Neural cell (in vitro differentiated cells): ENCODE measurements around the gene NDUFV2. TPM values are rescaled to one million over a fixed set of nuclear protein-coding genes. Genes with fewer than 3 reads are reported as not detected.

Experiments used
- H2AFZ ChIP-seq: fragments of 200-600, 300-800 bp; sonication (generic), shearing (Covaris generic); 2 replicates; pipeline ENCODE4 v1.6.0; 2014; ENCODE audit warnings: low read depth, mild to moderate bottlenecking, antibody characterized with exemption, low read length, moderate library complexity
- H3F3A ChIP-seq: fragments of 200-600 bp; shearing (Covaris generic); 2 replicates; pipeline ENCODE4 v1.6.1; 2016; ENCODE audit warnings: mild to moderate bottlenecking, moderate library complexity, mixed read lengths, antibody characterized with exemption, low read length; ENCODE audit not compliant: insufficient read depth, poor library complexity, severe bottlenecking
- H3K27ac ChIP-seq: fragments of 200-600, 300-800 bp; sonication (generic), shearing (Covaris generic); 2 replicates; pipeline ENCODE4 v1.5.1; 2014; ENCODE audit warnings: mild to moderate bottlenecking, low read length, moderate library complexity
- H3K27me3 ChIP-seq: fragments of 300-800, 200-600 bp; sonication (generic), shearing (Covaris generic); 2 replicates; pipeline ENCODE4 v1.6.0; 2014; ENCODE audit warnings: mild to moderate bottlenecking, low read depth, low read length, moderate library complexity; ENCODE audit not compliant: insufficient read depth
- H3K36me3 ChIP-seq: fragments of 300-800, 200-600 bp; sonication (generic), shearing (Covaris generic); 2 replicates; pipeline ENCODE4 v1.5.1; 2014; ENCODE audit warnings: mild to moderate bottlenecking, antibody characterized with exemption, low read length, moderate library complexity; ENCODE audit not compliant: insufficient read depth
- H3K4me2 ChIP-seq: fragments of 300-800, 200-600 bp; sonication (generic), shearing (Covaris generic); 2 replicates; pipeline ENCODE4 v1.6.0; 2014; ENCODE audit warnings: mild to moderate bottlenecking, low read length
- H3K4me3 ChIP-seq: fragments of 300-800, 200-600 bp; sonication (generic), shearing (Covaris generic); 2 replicates; pipeline ENCODE4 v1.5.1; 2014; ENCODE audit warnings: mild to moderate bottlenecking, low read length, moderate library complexity
- H3K79me2 ChIP-seq: fragments of 200-600 bp; shearing (Covaris generic); replicated peaks from 2 replicates; pipeline ENCODE4 v1.6.0; 2014; ENCODE audit warnings: mild to moderate bottlenecking, low read length, moderate library complexity; ENCODE audit not compliant: insufficient read depth
- H3K9ac ChIP-seq: fragments of 300-800, 200-600 bp; sonication (generic), shearing (Covaris generic); 2 replicates; pipeline ENCODE4 v1.6.1; 2016; ENCODE audit warnings: mild to moderate bottlenecking, low read length, mixed read lengths
- H3K9me2 ChIP-seq: fragments of 200-600 bp; shearing (Covaris generic); 2 replicates; pipeline ENCODE4 v1.6.1; 2016; ENCODE audit warnings: mild to moderate bottlenecking, low read length, mixed read lengths; ENCODE audit not compliant: insufficient read depth
- H3K9me3 ChIP-seq: fragments of 200-600, 300-800 bp; sonication (generic), shearing (Covaris generic); 2 replicates; pipeline ENCODE4 v1.6.1; 2016; ENCODE audit warnings: mild to moderate bottlenecking, mixed run types, low read length, moderate library complexity, mixed read lengths
- H4K20me1 ChIP-seq: fragments of 200-600 bp; shearing (Covaris generic); 2 replicates; pipeline ENCODE4 v1.6.1; 2016; ENCODE audit warnings: mild to moderate bottlenecking, mixed run types; ENCODE audit not compliant: insufficient read depth
- EP300 ChIP-seq: fragments of 450-650 bp; conservative IDR thresholded peaks from 2 replicates; pipeline ENCODE4 v1.6.1; 2014; ENCODE audit warnings: antibody characterized with exemption, mild to moderate bottlenecking, moderate library complexity; ENCODE audit not compliant: poor library complexity, severe bottlenecking
- EZH2 ChIP-seq: fragments of 200-600, 300-800 bp; shearing (Covaris generic), sonication (generic); IDR thresholded peaks from 2 replicates; pipeline ENCODE4 v1.6.1; 2014; ENCODE audit warnings: antibody characterized with exemption, low read length, borderline replicate concordance, mild to moderate bottlenecking; ENCODE audit not compliant: insufficient read depth, poor library complexity, severe bottlenecking
- MXI1 ChIP-seq: fragments of 450-650 bp; conservative IDR thresholded peaks from 2 replicates; pipeline ENCODE4 v1.6.1; 2014; ENCODE audit warnings: antibody characterized with exemption, mild to moderate bottlenecking; ENCODE audit not compliant: poor library complexity, severe bottlenecking
- POLR2AphosphoS5 ChIP-seq: IDR thresholded peaks from 2 replicates; pipeline ENCODE4 v1.6.1; 2012
- RAD21 ChIP-seq: fragments of 450-650 bp; conservative IDR thresholded peaks from 2 replicates; pipeline ENCODE4 v1.6.1; 2014; ENCODE audit warnings: antibody characterized with exemption, mild to moderate bottlenecking, moderate library complexity
- SMC3 ChIP-seq: fragments of 450-650 bp; conservative IDR thresholded peaks from 2 replicates; pipeline ENCODE4 v1.6.1; 2014; ENCODE audit warnings: antibody characterized with exemption, mild to moderate bottlenecking, moderate library complexity; ENCODE audit not compliant: poor library complexity
- TAF1 ChIP-seq: IDR thresholded peaks from 2 replicates; pipeline ENCODE4 v1.6.1; 2012; ENCODE audit warnings: low read depth
- polyA plus RNA-seq: library from polyadenylated mRNA; depleted of rRNA; stranded (reverse); fragments of >200 nt; gene quantifications from 2 replicates; pipeline ENCODE4 v1.2.3, GENCODE V29; 2014
- TF ChIP-seq, protein P1 (sequence below): IDR thresholded peaks from 2 replicates; pipeline ENCODE4 v1.6.1; 2012; ENCODE audit warnings: borderline replicate concordance
- TF ChIP-seq, protein P2 (sequence below): fragments of 450-650 bp; IDR thresholded peaks from 2 replicates; pipeline ENCODE4 v1.5.1; 2014; ENCODE audit warnings: antibody characterized with exemption, mild to moderate bottlenecking, moderate library complexity; ENCODE audit not compliant: poor library complexity, severe bottlenecking

Gene NDUFV2
- polyA plus RNA-seq, 1 donor from 2014 or later: 285 TPM

GRCh38 chr18:9178557-9178956 is 76.1 kb downstream of the NDUFV2 start:
- peak overlapping the region; percentile 40 for H3K4me2 ChIP-seq
- H2AFZ ChIP-seq: no peak overlapping the region
- no peaks in the 10 kb centered on the region for H3K9me3 ChIP-seq
- no peaks in the 10 kb centered on the region for H3K9me2 ChIP-seq
- H3K79me2 ChIP-seq: peaks cover 28% of the 10 kb centered on the region
- H4K20me1 ChIP-seq: no peaks in the 10 kb centered on the region
- TF ChIP-seq, protein P1, sequence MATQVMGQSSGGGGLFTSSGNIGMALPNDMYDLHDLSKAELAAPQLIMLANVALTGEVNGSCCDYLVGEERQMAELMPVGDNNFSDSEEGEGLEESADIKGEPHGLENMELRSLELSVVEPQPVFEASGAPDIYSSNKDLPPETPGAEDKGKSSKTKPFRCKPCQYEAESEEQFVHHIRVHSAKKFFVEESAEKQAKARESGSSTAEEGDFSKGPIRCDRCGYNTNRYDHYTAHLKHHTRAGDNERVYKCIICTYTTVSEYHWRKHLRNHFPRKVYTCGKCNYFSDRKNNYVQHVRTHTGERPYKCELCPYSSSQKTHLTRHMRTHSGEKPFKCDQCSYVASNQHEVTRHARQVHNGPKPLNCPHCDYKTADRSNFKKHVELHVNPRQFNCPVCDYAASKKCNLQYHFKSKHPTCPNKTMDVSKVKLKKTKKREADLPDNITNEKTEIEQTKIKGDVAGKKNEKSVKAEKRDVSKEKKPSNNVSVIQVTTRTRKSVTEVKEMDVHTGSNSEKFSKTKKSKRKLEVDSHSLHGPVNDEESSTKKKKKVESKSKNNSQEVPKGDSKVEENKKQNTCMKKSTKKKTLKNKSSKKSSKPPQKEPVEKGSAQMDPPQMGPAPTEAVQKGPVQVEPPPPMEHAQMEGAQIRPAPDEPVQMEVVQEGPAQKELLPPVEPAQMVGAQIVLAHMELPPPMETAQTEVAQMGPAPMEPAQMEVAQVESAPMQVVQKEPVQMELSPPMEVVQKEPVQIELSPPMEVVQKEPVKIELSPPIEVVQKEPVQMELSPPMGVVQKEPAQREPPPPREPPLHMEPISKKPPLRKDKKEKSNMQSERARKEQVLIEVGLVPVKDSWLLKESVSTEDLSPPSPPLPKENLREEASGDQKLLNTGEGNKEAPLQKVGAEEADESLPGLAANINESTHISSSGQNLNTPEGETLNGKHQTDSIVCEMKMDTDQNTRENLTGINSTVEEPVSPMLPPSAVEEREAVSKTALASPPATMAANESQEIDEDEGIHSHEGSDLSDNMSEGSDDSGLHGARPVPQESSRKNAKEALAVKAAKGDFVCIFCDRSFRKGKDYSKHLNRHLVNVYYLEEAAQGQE: no peak
- no peak for TF ChIP-seq TAF1
- no peak for TF ChIP-seq MXI1
- no peak for TF ChIP-seq SMC3
- TF ChIP-seq EP300: no peak
- TF ChIP-seq RAD21: no peak
- no peak for TF ChIP-seq EZH2
- TF ChIP-seq, protein P2, sequence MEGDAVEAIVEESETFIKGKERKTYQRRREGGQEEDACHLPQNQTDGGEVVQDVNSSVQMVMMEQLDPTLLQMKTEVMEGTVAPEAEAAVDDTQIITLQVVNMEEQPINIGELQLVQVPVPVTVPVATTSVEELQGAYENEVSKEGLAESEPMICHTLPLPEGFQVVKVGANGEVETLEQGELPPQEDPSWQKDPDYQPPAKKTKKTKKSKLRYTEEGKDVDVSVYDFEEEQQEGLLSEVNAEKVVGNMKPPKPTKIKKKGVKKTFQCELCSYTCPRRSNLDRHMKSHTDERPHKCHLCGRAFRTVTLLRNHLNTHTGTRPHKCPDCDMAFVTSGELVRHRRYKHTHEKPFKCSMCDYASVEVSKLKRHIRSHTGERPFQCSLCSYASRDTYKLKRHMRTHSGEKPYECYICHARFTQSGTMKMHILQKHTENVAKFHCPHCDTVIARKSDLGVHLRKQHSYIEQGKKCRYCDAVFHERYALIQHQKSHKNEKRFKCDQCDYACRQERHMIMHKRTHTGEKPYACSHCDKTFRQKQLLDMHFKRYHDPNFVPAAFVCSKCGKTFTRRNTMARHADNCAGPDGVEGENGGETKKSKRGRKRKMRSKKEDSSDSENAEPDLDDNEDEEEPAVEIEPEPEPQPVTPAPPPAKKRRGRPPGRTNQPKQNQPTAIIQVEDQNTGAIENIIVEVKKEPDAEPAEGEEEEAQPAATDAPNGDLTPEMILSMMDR: no peak
- TF ChIP-seq POLR2AphosphoS5: no peak
- H3K27ac ChIP-seq: no peak overlapping the region
- H3K9ac ChIP-seq: no peak overlapping the region
- H3K27me3 ChIP-seq: no peaks in the 10 kb centered on the region
- H3K36me3 ChIP-seq: no peaks in the 10 kb centered on the region
- H3K4me3 ChIP-seq: no peak overlapping the region
- H3F3A ChIP-seq: no peaks in the 10 kb centered on the region

GRCh38 chr18:9181275-9181674 is 78.8 kb downstream of the NDUFV2 start:
- peaks cover 28% of the 10 kb centered on the region for H3K79me2 ChIP-seq
- H3K27me3 ChIP-seq: no peaks in the 10 kb centered on the region
- no peak overlapping the region for H3K27ac ChIP-seq
- no peaks in the 10 kb centered on the region for H3F3A ChIP-seq
- no peak overlapping the region for H2AFZ ChIP-seq
- H3K9me2 ChIP-seq: no peaks in the 10 kb centered on the region
- H3K9me3 ChIP-seq: no peaks in the 10 kb centered on the region
- H4K20me1 ChIP-seq: no peaks in the 10 kb centered on the region
- no peak for TF ChIP-seq TAF1
- TF ChIP-seq RAD21: no peak
- no peaks in the 10 kb centered on the region for H3K36me3 ChIP-seq
- no peak overlapping the region for H3K9ac ChIP-seq
- no peak overlapping the region for H3K4me2 ChIP-seq
- H3K4me3 ChIP-seq: no peak overlapping the region

GRCh38 chr18:9182852-9183399 is 80.4 kb downstream of the NDUFV2 start:
- no peak overlapping the region for H3K27ac ChIP-seq
- no peaks in the 10 kb centered on the region for H4K20me1 ChIP-seq
- H3K9me2 ChIP-seq: no peaks in the 10 kb centered on the region
- no peak overlapping the region for H3K4me2 ChIP-seq
- H3K9me3 ChIP-seq: no peaks in the 10 kb centered on the region
- H3K9ac ChIP-seq: no peak overlapping the region
- H3F3A ChIP-seq: no peaks in the 10 kb centered on the region
- no peaks in the 10 kb centered on the region for H3K27me3 ChIP-seq
- H3K4me3 ChIP-seq: no peak overlapping the region
- TF ChIP-seq, protein P2: no peak
- TF ChIP-seq POLR2AphosphoS5 (no peak), MXI1 (no peak), RAD21 (no peak), TAF1 (no peak), SMC3 (no peak), EP300 (no peak), EZH2 (no peak)
- TF ChIP-seq, protein P1: no peak
- H3K79me2 ChIP-seq: peaks cover 28% of the 10 kb centered on the region
- H2AFZ ChIP-seq: no peak overlapping the region
- H3K36me3 ChIP-seq: peaks cover 4% of the 10 kb centered on the region
